ENCODE data around the gene HOXB5.

The HOXB5 gene

DNA sequence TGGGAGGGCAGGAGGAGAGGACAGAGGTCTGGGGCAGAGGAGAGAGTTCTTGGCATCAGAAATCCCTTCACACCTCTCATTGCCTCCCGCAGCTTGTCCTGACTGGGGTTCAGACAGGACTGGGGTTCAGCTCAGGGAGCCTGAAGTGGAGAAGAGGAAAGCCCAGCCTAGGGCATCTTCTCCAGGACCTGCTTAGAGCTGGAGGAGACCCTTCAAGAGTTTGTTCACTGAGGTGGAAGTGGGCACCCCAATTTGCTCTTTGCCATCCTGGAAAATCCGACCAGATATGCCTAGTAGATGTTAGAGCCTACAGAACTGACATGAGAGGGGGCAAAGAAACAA is 5.5 kb downstream of the HOXB5 start:
- no peak for DNase-seq

- no peak for DNase-seq
Observed at GRCh38 chr17:48587276-48588073, 6.1 kb downstream of the HOXB5 start.

GRCh38 chr17:48586355-48587258 is 7.0 kb downstream of the HOXB5 start:
- no peak for DNase-seq

DNA sequence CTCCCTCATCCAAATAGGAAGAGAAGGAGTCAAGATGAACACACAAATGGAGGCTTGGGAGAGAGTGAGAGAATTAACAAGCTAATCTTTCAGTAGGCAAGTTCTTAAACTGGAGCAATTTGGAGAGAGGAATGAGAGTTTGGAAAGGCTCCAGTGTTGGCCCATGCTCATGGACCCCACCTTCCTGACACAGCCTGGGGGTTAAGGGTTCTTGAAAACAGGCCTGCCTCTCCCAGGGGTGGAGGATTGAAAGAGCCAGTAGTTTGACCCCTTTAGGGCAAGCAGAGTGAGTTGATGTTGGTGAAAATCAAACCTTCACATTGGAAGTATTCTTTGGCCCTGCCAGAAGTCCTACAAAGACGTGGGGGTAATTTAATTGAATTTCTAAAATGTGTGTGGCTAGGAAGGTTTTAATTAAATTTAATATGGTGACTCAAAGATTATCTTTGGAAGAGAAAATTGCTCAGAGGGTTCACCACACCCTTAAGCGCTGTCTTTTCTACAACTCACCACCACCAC is 9.3 kb downstream of the HOXB5 start:
- no peak for DNase-seq

DNA sequence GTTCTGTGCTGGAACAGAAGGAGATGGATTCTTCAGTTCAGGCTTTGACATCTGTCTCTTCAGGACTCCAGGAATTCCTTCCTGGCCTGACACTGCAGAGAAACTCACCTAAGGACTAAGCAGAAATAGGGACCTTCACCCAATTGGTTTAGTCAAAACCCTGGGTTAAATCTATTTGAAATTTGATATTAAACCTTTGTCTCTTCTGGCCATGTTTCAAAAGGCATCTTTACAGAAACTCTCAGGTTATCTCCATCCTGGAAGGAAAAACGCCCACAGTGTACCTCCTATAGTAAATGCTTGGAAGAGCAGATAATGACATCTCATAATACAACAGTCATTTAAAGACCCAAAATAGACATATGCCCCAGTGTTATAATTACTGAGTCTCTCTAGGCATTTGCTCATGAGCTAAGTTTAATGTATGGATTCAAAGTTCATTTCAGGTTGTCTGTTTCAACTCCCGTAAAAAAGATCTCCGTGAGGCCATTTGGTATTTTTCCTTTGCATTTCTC is 9.8 kb downstream of the HOXB5 start:
- no peak for DNase-seq

- DNase-seq: no peak
Observed at GRCh38 chr17:48582750-48583069, 10.9 kb downstream of the HOXB5 start.

GRCh38 chr17:48579760-48580554 is 13.6 kb downstream of the HOXB5 start:
- no peak for DNase-seq

GRCh38 chr17:48579471-48579759 is 14.2 kb downstream of the HOXB5 start:
- no peak for DNase-seq

GRCh38 chr17:48578616-48579470 is 14.7 kb downstream of the HOXB5 start:
- DNase-seq: peak; percentile 82

DNA sequence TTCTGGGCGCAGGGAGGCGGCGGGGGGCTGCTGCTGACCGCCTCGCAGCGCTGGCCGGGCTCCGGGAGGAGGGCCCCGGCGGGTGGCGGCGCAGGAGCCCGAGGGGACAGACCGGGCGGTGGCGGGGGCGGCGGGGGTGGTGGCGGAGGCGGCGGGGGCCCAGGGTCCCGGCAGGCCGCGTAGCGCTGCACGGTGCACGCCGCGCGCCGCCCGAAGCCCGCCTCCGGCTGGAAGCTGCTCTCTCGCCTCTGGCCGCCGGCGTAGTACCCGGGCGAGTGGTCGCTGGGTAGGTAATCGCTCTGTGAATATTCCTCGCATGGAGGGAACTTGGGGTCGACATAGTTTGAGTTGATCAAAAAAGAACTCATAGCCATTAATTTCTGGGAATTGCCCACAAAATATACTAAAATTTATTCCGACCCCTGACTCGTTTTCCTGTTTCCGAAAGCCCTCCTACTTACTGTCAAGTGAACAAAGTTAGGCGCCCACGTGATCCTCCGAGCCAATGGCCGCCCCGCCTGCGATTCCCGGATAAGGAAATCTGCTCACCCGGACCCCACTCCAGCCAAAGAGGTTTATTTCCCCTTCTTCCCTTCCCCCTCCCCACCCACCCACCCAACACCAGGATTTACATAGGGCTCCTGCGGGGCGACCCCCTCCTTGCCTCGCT is 15.5 kb downstream of the HOXB5 start, which contains the start of gene HOXB4:
Gene HOXB4, minus strand, starts transcription at position 405 of the 670 bp plus-strand sequence. Its CDS starts 31 bp downstream, at position 374.
- no peak for DNase-seq

GRCh38 chr17:48577330-48577945 is 16.1 kb downstream of the HOXB5 start:
- DNase-seq: no peak

DNA sequence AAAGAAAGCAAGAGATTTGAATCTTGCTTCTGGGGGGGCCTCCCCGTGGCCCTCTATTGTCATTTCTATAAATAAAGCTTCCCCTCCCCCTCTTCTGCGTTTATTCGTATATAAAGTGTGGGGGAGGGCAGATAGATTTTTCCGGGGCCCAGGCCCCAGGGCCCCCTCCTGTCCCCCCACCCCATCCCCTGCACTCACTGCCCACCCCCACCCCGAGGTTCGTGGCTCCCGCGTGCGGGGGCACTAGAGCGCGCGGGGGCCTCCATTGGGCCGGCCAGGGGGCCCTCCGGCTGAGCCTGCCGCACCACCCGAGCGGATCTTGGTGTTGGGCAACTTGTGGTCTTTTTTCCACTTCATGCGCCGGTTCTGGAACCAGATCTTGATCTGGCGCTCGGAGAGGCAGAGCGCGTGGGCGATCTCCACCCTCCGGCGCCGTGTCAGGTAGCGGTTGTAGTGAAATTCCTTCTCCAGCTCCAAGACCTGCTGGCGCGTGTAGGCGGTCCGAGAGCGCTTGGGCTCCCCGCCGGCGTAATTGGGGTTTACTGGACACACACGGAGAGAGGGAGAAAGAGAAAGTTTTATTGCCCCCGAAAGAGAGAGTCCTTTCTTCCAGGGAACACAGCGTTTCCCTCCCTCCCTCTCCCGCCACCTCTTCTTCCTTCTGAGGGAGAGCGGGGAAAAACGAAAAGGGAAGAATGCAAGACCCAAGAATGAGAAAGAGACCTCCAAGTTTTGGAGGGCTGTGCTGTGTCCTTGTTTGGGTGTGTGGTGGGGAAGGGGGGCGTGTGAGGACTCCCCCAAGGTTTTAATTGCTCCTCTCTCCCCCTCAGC is 16.9 kb downstream of the HOXB5 start:
- no peak for DNase-seq

DNA sequence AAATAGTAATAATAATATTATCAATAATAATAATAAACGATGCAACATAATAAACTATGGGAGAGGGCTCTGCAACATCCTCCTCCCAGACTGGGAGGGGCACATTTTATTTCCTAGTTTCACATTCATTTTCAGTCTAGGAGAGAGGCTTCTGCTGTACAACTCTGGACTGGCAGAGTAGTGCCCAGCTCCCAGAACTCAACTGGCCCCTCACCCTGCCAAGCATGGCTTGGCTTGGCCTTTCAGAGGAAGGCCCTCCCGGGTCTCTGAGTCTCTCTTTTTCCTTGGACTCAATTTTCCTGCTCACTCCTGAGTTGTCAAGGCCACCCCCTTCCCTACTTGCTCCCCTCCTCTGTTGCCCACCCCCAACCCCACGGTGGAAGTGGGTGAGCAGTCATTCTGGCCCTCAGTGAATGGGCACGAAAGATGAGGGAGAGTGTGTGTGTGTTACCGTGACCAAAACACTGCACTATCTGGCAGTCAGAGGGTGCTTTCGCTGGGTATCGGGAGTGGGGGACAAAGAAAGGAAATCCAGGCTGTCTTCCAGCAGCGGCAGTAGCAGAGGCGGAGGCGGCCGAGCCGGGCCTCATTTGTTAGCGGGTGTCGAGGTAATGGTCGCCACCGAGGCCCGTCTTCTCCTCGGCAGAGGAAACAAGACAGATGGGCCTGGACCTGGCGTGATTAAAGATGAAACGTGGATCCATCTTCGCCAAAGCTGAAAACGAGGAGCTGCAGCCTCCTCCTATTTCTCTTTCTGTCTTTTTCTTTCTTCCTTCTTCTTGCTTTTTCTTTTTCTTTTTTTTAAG is 17.7 kb downstream of the HOXB5 start:
- DNase-seq: no peak

- no peak for DNase-seq
Observed at GRCh38 chr17:48575066-48575582, 18.5 kb downstream of the HOXB5 start.

GRCh38 chr17:48574505-48575065 is 19.0 kb downstream of the HOXB5 start:
- no peak for DNase-seq

DNA sequence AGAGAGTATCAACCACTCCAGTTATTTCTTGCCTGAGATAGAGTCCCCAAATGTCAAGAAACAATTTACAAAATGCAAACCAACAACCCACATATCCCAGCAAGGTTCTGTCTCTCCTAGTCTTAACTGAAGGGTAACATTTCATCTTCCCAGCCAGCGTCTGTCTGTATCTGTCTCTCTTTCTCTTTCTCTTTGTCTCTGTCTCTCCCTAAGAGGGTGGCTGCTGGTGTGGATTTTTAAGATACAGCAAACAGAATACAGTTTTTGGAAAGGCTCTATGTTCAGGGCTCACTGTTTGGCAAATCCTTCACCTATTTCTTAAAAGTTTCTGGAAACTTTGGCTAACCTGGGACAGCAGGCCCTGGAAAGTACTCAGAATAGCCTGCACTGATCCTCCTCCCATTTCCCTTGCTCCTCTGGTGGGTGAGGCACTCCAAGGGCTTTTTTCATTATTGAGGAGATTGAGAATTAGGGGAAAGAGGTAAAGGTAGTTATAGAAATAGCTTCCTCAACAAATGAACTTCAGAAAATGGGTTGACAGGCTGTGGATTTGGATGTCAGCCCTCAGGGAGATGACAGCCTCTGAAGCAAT is 21.7 kb downstream of the HOXB5 start:
- no peak for DNase-seq

DNA sequence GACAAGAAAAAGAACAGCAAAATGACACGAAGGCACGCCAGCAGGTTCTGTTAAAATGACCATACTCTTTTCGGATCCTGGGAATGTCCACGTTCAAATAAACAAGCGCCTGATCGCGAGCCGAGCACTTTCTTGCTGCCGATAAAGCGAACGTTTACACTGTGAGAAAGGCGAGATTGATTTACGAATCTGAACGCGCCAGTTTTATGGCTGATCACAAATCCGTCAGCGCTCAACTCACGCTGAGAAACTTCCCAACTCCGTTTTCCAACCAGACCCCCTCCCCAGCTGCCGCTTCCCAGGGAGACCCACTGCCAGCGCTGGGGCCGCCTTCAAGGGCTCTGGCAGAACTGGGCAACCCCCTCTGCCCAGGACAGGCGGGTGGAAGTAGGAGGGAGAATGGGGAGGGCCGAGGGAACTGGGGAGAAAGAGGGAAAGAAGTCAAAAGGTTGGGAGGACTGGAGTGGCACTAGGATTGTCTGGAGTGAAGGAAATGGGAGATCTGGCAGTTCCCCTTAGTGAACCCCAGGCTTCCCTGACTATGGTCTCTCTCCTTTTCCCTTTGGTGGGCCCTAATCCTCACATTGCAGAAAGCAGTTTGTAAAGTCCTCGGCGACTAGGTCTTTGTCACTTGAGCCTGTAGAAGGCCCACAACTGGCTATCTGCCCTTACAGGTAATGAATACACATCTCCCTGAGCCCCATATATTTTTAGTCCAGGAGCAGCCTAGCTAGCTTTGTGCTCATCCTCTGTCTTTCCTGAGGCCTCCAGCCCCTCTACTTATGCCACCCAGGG is 22.4 kb downstream of the HOXB5 start:
- DNase-seq: no peak
